ENCODE measurements around the gene MYBPHL.

The MYBPHL gene

GRCh38 chr1:109299558-109300343 lies 7.1 kb downstream of the MYBPHL start:
- no peak for DNase-seq (ENCODE audit: low spot score)
- in situ Hi-C loops (cut with MboI; ENCODE audit: low pct_unique_long_range_greater_than_20kb, low sequenced_read_pairs, unreplicated experiment): no loop called here
- no peak for TF ChIP-seq CTCF (IDR thresholded peaks at IDR 0.05; ENCODE audit: extremely low read depth, insufficient read depth, missing control alignments)

- no peak for TF ChIP-seq CTCF (IDR thresholded peaks at IDR 0.05; ENCODE audit: extremely low read depth, insufficient read depth, missing control alignments)
- DNase-seq (ENCODE audit: low spot score): peak; percentile 46
- in situ Hi-C loops (cut with MboI; ENCODE audit: low pct_unique_long_range_greater_than_20kb, low sequenced_read_pairs, unreplicated experiment): no loop called here
These were observed 7.9 kb downstream of the MYBPHL start for GRCh38 chr1:109298666-109299557.

GRCh38 chr1:109296782-109297181 lies 10.0 kb downstream of the MYBPHL start:
- TF ChIP-seq CTCF (IDR thresholded peaks at IDR 0.05; ENCODE audit: extremely low read depth, insufficient read depth, missing control alignments): no peak
- in situ Hi-C loops (cut with MboI; ENCODE audit: low pct_unique_long_range_greater_than_20kb, low sequenced_read_pairs, unreplicated experiment): no loop called here
- no peak for DNase-seq (ENCODE audit: low spot score)

- in situ Hi-C loops (cut with MboI; ENCODE audit: low pct_unique_long_range_greater_than_20kb, low sequenced_read_pairs, unreplicated experiment): no loop called here
- no peak for TF ChIP-seq CTCF (IDR thresholded peaks at IDR 0.05; ENCODE audit: extremely low read depth, insufficient read depth, missing control alignments)
These were observed 10.9 kb downstream of the MYBPHL start for GRCh38 chr1:109295712-109296415.

GRCh38 chr1:109294481-109294880 lies 12.3 kb downstream of the MYBPHL start:
- TF ChIP-seq CTCF (IDR thresholded peaks at IDR 0.05; ENCODE audit: extremely low read depth, insufficient read depth, missing control alignments): no peak
- no peak for DNase-seq (ENCODE audit: low spot score)
- in situ Hi-C loops (cut with MboI; ENCODE audit: low pct_unique_long_range_greater_than_20kb, low sequenced_read_pairs, unreplicated experiment): loop anchor here (5.0 kb wide), 1 partner anchor 103 kb away; the partner anchor contains the start of gene SORT1

More at GRCh38 chr1:109295712-109296415, 10.9 kb downstream of the MYBPHL start:
- DNase-seq (ENCODE audit: low spot score): no peak

- no peak for DNase-seq (ENCODE audit: low spot score)
- TF ChIP-seq CTCF (IDR thresholded peaks at IDR 0.05; ENCODE audit: extremely low read depth, insufficient read depth, missing control alignments): no peak
- in situ Hi-C loops (cut with MboI; ENCODE audit: low pct_unique_long_range_greater_than_20kb, low sequenced_read_pairs, unreplicated experiment): loop anchor here (5.0 kb wide), 1 partner anchor 104 kb away; the partner anchor contains the start of gene SORT1
These were observed 13.8 kb downstream of the MYBPHL start for GRCh38 chr1:109293026-109293425.
